AG04449 (cell line): ENCODE measurements around the gene DAD1.

ENCODE experiments used
- CTCF ChIA-PET: fragments of 350-600 bp; formaldehyde crosslinking; extraction: SDS; loops from one replicate; lab custom pipeline; 2021; ENCODE audit warnings: antibody characterized with exemption; lab: Yijun Ruan, JAX
- POLR2A ChIA-PET: fragments of 400-600, 350-600 bp; formaldehyde crosslinking; extraction: SDS; loops from one replicate; lab custom pipeline; 2020; ENCODE audit warnings: antibody characterized with exemption, inconsistent platforms; lab: Yijun Ruan, JAX
- DNase-seq: peaks from one replicate; pipeline ENCODE4 v3.0.0-alpha.2; 2010; ENCODE audit warnings: low read depth, low spot score
- H3K4me3 ChIP-seq: 2 replicates; pipeline ENCODE4 v1.5.1; 2011; ENCODE audit warnings: low read depth, mild to moderate bottlenecking, control low read depth, low read length
- TF ChIP-seq, protein P1 (sequence below): IDR thresholded peaks from one replicate; pipeline ENCODE4 v1.5.1; 2011; ENCODE audit warnings: mild to moderate bottlenecking, moderate library complexity, low read length, control low read depth, inconsistent platforms; ENCODE audit not compliant: insufficient read depth; ENCODE audit errors: missing control alignments

Gene DAD1

DNA sequence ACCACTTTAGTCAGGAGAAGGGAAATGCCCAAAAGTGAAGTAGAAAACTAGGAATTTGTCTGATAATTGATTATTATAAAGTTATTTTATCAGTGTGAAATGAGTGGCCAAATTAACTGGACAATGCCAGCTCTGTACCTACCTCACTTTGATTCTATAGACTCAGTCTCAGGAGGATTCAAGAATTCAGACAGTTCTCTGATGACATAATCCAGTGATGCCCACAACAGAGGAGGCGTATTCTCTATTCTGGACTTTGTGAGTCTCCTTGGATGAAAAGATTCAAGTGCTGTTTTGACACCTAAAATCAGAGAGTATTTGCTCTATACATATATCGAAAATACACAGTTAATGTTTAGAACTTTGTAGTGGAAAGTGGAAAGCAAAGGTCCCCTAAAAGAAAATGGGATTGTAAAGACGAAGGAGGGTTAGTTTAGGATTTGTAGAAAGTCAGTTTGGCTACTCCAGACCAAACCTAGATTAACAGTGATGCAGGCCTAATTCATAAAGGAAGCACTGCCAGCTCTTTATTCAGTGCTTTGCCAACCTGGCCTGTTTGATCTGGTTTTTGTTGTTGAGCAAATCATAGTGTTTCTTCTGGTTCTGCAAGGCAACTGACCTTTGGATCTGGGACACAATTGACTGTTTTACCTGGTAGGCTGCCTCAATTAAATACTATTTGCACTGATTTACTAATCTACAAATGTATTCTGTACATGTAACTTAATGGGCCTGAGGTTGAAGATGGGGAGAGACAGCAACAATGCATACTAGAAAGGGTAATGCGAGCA, 67.4 kb downstream of the DAD1 start:
- DNase-seq: no peak
- CTCF ChIA-PET: interaction anchor here (0.8 to 1.6 kb wide), 3 partner anchors 8 to 35 kb away, joined by 3 to 7 read pairs (median 6); no protein-coding TSS in a partner anchor
- H3K4me3 ChIP-seq: no peak overlapping the region
- TF ChIP-seq, protein P1, sequence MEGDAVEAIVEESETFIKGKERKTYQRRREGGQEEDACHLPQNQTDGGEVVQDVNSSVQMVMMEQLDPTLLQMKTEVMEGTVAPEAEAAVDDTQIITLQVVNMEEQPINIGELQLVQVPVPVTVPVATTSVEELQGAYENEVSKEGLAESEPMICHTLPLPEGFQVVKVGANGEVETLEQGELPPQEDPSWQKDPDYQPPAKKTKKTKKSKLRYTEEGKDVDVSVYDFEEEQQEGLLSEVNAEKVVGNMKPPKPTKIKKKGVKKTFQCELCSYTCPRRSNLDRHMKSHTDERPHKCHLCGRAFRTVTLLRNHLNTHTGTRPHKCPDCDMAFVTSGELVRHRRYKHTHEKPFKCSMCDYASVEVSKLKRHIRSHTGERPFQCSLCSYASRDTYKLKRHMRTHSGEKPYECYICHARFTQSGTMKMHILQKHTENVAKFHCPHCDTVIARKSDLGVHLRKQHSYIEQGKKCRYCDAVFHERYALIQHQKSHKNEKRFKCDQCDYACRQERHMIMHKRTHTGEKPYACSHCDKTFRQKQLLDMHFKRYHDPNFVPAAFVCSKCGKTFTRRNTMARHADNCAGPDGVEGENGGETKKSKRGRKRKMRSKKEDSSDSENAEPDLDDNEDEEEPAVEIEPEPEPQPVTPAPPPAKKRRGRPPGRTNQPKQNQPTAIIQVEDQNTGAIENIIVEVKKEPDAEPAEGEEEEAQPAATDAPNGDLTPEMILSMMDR: no peak
- POLR2A ChIA-PET: no interaction called here

DNA sequence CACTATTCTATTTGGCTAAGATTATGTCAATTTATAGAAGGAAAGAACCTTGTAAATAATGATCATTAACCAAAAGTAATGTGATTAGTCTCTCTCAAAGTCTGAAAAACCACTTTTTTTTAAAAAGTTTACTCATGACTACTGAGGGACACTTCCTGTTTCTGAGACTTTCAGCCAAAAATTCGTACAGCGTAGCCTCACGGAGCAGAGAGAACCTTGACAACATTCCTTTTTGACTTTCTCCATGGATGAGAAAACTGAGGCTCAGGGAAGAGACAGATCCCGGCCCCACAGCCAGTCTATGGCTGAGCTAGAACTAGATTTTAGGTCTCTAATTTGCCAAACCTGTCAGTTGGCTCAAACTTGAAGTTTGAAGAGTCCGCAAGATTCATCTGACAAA, 68.2 kb downstream of the DAD1 start:
- POLR2A ChIA-PET: no interaction called here
- TF ChIP-seq, protein P1: no peak
- CTCF ChIA-PET: interaction anchor here (0.8 to 1.1 kb wide), 2 partner anchors 8 to 548 kb away, joined by 3 read pairs; no protein-coding TSS in a partner anchor
- DNase-seq: no peak
- H3K4me3 ChIP-seq: no peak overlapping the region; the same call in 1 of the 2 replicates

DNA sequence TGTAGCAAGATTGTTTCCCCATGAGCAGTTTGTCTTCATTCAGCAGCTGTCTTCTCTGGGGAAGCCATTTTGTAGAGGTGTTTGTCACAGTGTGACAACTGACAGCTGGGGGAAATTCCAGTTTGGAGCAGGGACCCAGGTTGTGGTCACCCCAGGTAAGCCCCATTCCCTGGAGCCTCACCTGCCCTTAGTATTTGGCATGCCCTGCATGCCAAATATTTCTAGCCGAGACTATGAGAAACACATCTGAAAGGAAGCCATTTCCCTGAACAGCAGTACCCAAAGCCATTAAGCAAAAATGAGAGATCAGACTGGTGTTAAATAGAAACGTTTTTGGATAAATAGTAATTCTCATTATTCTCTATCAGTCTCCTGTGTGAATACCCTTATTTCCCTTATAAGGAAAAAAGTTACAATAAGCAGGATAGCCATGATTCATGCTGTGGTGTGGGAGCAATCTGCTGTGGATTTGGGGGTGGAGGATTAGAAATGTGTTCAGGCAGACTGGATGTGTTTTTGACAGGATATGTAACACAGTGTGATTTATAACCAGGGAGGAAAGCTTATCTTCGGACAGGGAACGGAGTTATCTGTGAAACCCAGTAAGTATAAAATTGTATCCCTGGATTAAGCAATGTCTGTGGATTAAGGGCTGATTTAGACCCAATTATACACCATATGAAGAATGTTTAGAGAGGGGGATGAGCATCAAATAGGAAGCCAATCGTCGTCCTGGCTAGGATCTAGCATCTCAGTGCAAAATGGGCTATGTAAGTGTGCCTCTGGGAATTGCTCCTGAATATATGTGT, 68.9 kb downstream of the DAD1 start:
- TF ChIP-seq, protein P1: no peak
- ChIA-PET CTCF (interaction anchor here (1.1 to 1.6 kb wide), 3 partner anchors 37 to 549 kb away, joined by 3 to 4 read pairs (median 3); no protein-coding TSS in a partner anchor), POLR2A (interaction anchor here (0.6 kb wide), 1 partner anchor 30 kb away, joined by 3 read pairs; no protein-coding TSS in a partner anchor)
- peak overlapping the region; percentile 13 for H3K4me3 ChIP-seq
- peak; percentile 72 for DNase-seq

DNA sequence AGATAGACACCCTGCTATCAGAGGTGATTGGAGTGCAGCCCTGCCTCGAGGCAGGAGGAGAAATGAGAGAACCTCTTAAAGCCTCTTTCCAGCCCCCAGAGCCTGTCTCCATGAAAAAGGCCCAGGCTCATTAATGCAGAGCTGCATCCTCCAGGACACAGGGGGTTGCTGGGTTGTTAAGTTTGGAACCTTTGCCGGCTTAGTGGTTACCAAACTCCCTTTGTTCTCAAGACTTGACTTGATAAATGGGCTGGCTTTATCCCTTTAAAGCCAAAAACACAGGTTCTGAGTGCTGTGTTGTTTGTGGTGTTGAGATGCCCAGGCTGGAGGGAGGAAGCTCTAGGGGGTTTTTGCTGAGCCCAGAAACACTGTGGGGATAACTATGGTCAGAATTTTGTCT, 71.0 kb downstream of the DAD1 start:
- no peak overlapping the region for H3K4me3 ChIP-seq
- ChIA-PET CTCF (interaction anchor here (1.1 to 1.4 kb wide), 4 partner anchors 19 to 128 kb away, joined by 4 to 5 read pairs (median 4); no protein-coding TSS in a partner anchor), POLR2A (no interaction called here)
- TF ChIP-seq, protein P1: no peak
- DNase-seq: no peak

DNA sequence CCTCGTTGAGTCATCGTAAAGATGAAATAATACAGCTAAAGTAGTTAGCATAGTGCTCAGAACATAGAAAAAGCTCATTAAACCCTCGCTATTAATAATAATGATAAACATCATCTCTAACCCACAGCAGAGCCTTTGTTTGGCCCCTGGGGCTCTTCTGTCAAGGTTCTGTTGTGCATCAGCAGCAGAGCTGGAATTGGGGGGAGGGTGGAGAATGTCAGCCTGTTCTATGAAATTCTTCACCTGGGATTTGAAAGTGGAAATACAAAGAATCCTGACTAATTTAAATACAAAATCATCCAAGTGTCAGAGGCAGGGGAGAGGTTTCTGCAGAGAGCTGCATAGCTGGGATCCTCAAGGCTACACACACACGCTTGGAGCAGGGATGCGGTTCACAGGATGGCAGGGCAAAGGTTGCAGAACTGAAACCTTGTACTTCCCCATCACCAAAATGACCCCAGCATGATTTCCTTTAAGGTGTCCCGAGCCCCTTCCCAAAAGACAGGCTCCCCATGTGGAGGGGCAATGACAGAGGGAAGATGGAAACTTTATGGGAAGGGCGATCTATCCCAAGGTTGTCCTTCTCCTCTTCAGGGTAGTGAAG, 71.8 kb downstream of the DAD1 start:
- CTCF ChIA-PET: interaction anchor here (1.0 to 1.4 kb wide), 6 partner anchors 19 to 128 kb away, joined by 3 to 6 read pairs (median 4); no protein-coding TSS in a partner anchor
- DNase-seq: no peak
- POLR2A ChIA-PET: interaction anchor here (0.9 kb wide), 1 partner anchor 29 kb away, joined by 3 read pairs; no protein-coding TSS in a partner anchor
- TF ChIP-seq, protein P1: no peak
- H3K4me3 ChIP-seq: no peak overlapping the region
